ENCODE measurements around the gene FKBP10.

Gene FKBP10

GRCh38 chr17:41799366-41799765 lies 13.4 kb upstream of the FKBP10 start:
- no peak overlapping the region for H3K9ac ChIP-seq (ENCODE audit: low read depth, low read length)
- no peak overlapping the region for H3K4me3 ChIP-seq (ENCODE audit: low read length)
- H3K4me1 ChIP-seq (ENCODE audit: insufficient read depth, low read length) = peaks cover 11% of the 10 kb centered on the region
- H3K27me3 ChIP-seq (ENCODE audit: insufficient read depth, low read length) = peaks cover 4% of the 10 kb centered on the region
- no peak overlapping the region for H3K27ac ChIP-seq (ENCODE audit: low read depth, low read length)
- no peaks in the 10 kb centered on the region for H3K36me3 ChIP-seq (ENCODE audit: insufficient read depth, low read length)
- no peaks in the 10 kb centered on the region for H3K9me3 ChIP-seq (ENCODE audit: insufficient read depth, low read depth, low read length)
- 90% methylated on average over 8 of the region's 8 CpGs for WGBS

- Histone ChIP-seq H3K9ac (ENCODE audit: low read depth, low read length) (no peak overlapping the region), H3K9me3 (ENCODE audit: insufficient read depth, low read depth, low read length) (no peaks in the 10 kb centered on the region), H3K27ac (ENCODE audit: low read depth, low read length) (peak overlapping the region; percentile 51; the same call in 1 of the 2 replicates), H3K36me3 (ENCODE audit: insufficient read depth, low read length) (peaks cover 2% of the 10 kb centered on the region; the same call in 1 of the 2 replicates), H3K27me3 (ENCODE audit: insufficient read depth, low read length) (no peaks in the 10 kb centered on the region; the same call in 1 of the 2 replicates), H3K4me3 (ENCODE audit: low read length) (peak overlapping the region; percentile 28; the same call in 1 of the 2 replicates), H3K4me1 (ENCODE audit: insufficient read depth, low read length) (peaks cover 7% of the 10 kb centered on the region)
- 25% methylated on average over 17 of the region's 18 CpGs for WGBS
Measured at GRCh38 chr17:41800601-41801373, 12.0 kb upstream of the FKBP10 start.

DNA sequence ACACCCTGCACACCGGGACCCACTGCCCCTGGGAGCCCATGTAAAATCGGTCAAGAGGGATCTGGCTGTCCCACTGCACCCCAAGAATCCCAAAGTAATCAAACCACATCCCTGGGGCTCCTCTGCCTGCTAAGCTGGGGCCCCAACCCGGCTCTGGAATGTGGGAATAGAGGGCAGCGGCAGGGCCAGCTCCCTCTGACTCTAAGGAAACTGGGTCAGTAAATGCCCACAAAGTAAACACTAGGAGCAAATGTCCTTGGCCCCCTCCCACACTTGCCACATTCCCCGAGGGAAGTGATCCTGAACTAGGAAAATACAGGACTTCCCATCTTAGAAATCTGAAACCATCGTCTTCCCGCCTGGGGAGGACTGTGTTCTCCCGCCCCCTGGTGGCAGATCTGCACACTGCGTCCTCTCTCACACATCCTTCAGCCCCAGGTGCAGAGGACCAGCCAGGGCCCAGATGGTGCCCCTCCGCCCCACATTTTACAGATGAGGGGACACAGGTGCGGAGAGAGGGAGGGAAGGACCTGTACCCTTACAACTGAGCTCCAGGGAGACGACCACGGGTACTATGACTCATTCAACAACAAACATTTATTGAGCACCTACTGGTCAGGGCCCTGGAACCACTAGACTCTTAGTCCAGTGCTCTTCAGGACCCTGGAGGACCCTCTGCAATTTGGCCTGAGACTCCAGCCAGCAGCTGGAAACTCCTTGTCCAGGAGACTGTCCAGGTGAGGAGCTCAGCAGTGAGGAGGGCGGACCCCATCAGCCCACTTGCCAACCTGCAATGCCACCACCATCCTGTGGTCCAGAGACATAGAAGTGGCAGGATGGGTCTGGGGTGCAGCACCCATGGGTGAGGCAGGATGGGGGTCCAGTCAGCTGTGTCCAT lies 11.2 kb upstream of the FKBP10 start:
- Histone ChIP-seq H3K27me3 (ENCODE audit: insufficient read depth, low read length) (no peaks in the 10 kb centered on the region), H3K27ac (ENCODE audit: low read depth, low read length) (peak overlapping the region; percentile 51; the same call in 1 of the 2 replicates), H3K4me3 (ENCODE audit: low read length) (peak overlapping the region; percentile 28), H3K9me3 (ENCODE audit: insufficient read depth, low read depth, low read length) (no peaks in the 10 kb centered on the region), H3K4me1 (ENCODE audit: insufficient read depth, low read length) (peaks cover 7% of the 10 kb centered on the region), H3K36me3 (ENCODE audit: insufficient read depth, low read length) (peaks cover 7% of the 10 kb centered on the region; the same call in 1 of the 2 replicates), H3K9ac (ENCODE audit: low read depth, low read length) (no peak overlapping the region)
- 19% methylated on average over 14 of the region's 14 CpGs for WGBS

GRCh38 chr17:41803049-41804020 lies 9.5 kb upstream of the FKBP10 start:
- Histone ChIP-seq H3K4me3 (ENCODE audit: low read length) (no peak overlapping the region), H3K36me3 (ENCODE audit: insufficient read depth, low read length) (peaks cover 17% of the 10 kb centered on the region), H3K27ac (ENCODE audit: low read depth, low read length) (no peak overlapping the region), H3K27me3 (ENCODE audit: insufficient read depth, low read length) (no peaks in the 10 kb centered on the region), H3K4me1 (ENCODE audit: insufficient read depth, low read length) (peaks cover 7% of the 10 kb centered on the region), H3K9me3 (ENCODE audit: insufficient read depth, low read depth, low read length) (no peaks in the 10 kb centered on the region), H3K9ac (ENCODE audit: low read depth, low read length) (no peak overlapping the region)
- WGBS = 83% methylated on average over 24 of the region's 24 CpGs

- Histone ChIP-seq H3K9me3 (ENCODE audit: insufficient read depth, low read depth, low read length) (no peaks in the 10 kb centered on the region), H3K36me3 (ENCODE audit: insufficient read depth, low read length) (peaks cover 25% of the 10 kb centered on the region), H3K4me1 (ENCODE audit: insufficient read depth, low read length) (no peaks in the 10 kb centered on the region; the same call in 1 of the 2 replicates), H3K27ac (ENCODE audit: low read depth, low read length) (no peak overlapping the region), H3K4me3 (ENCODE audit: low read length) (no peak overlapping the region), H3K9ac (ENCODE audit: low read depth, low read length) (no peak overlapping the region), H3K27me3 (ENCODE audit: insufficient read depth, low read length) (peaks cover 9% of the 10 kb centered on the region; the same call in 1 of the 2 replicates)
- WGBS = 94% methylated on average over 8 of the region's 8 CpGs
Measured at GRCh38 chr17:41806685-41807445, 5.9 kb upstream of the FKBP10 start.

DNA sequence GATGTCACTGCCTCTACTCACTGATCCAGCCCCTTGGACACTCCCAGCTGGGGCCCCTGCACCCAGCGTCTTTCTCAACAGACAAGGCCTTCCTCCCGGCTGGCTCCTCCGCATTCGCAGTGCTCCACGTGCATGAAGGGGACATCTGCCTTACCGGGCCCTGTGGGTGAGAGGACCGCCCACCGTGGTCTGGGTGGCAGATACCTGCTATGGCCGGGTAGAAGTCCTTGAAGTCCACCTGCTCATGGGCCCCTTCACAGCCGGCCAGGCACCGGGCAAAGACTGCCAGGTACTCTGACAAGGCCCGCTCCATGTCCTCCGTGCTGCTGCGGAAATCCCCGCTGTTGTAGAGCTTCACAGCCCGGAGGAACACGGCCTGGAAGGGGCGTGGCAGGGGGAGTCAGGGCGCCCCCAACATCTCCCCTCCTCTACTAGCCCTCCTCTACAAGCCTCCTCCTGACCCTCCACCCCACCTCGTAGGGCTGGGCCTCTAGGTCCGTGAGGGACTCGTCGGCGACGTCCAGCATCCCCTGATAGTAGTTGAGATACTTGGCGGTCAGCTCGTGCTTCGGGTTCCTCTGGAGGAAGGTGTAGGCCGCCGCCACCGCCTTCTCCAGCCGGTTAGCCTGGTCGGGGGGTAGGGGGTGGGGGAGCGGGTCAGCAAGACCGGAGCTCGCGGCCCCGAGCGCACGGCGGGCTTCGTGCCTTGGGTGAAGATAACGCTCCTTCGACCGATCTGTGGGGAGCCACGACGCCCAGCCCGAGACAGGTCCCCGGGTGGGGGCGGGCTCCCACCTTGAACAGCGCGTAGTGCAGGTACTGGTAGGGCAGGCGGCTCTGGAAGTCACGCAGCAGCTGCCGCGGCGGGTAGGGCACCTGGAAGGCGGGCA lies 1.9 kb upstream of the FKBP10 start:
- peaks cover 23% of the 10 kb centered on the region for H3K36me3 ChIP-seq (ENCODE audit: insufficient read depth, low read length)
- H3K4me1 ChIP-seq (ENCODE audit: insufficient read depth, low read length) = peaks cover 11% of the 10 kb centered on the region
- H3K4me3 ChIP-seq (ENCODE audit: low read length) = peak overlapping the region; percentile 81
- H3K9me3 ChIP-seq (ENCODE audit: insufficient read depth, low read depth, low read length) = no peaks in the 10 kb centered on the region
- H3K27ac ChIP-seq (ENCODE audit: low read depth, low read length) = no peak overlapping the region
- H3K27me3 ChIP-seq (ENCODE audit: insufficient read depth, low read length) = peaks cover 9% of the 10 kb centered on the region; the same call in 1 of the 2 replicates
- peak overlapping the region; percentile 78 for H3K9ac ChIP-seq (ENCODE audit: low read depth, low read length)
- 20% methylated on average over 58 of the region's 58 CpGs for WGBS

GRCh38 chr17:41811549-41812380 lies 1.0 kb upstream of the FKBP10 start, which contains the start of gene P3H4:
TSS of gene P3H4 (minus strand) at chr17:41811949. CDS start at chr17:41811915, 34 bp downstream.
- Histone ChIP-seq H3K36me3 (ENCODE audit: insufficient read depth, low read length) (peaks cover 17% of the 10 kb centered on the region), H3K9me3 (ENCODE audit: insufficient read depth, low read depth, low read length) (no peaks in the 10 kb centered on the region), H3K27me3 (ENCODE audit: insufficient read depth, low read length) (peaks cover 9% of the 10 kb centered on the region; the same call in 1 of the 2 replicates), H3K4me3 (ENCODE audit: low read length) (peak within 1 kb of the TSS; percentile 81), H3K4me1 (ENCODE audit: insufficient read depth, low read length) (peaks cover 11% of the 10 kb centered on the region), H3K27ac (ENCODE audit: low read depth, low read length) (peak within 1 kb of the TSS; percentile 73), H3K9ac (ENCODE audit: low read depth, low read length) (peak within 1 kb of the TSS; percentile 78)
- WGBS = under 1% methylated on average over 96 of the region's 96 CpGs

DNA sequence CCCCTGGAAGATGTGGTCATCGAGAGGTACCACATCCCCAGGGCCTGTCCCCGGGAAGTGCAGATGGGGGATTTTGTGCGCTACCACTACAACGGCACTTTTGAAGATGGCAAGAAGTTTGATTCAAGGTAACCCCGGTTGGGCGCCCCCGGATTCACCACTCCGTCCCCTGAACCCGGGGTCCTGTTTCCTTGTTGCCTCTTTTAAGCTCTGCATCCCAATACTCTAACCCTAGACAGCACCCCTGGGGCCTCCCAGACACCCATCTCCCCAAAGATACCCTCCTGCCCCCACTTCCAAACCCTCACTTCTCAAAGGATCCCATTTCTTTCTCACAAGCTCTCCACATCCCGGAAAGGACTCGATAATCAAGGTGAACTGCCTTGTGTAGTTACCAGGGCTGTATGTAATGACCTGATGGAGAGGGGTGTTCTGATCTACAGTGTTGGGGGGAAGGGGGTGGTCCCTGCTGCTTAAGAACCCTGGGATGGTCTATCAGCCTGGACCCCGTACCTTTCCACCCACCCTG lies 412 bp downstream of the FKBP10 start:
- H3K4me1 ChIP-seq (ENCODE audit: insufficient read depth, low read length) = peaks cover 11% of the 10 kb centered on the region
- peak overlapping the region; percentile 81 for H3K4me3 ChIP-seq (ENCODE audit: low read length)
- H3K9ac ChIP-seq (ENCODE audit: low read depth, low read length) = peak overlapping the region; percentile 78
- no peaks in the 10 kb centered on the region for H3K9me3 ChIP-seq (ENCODE audit: insufficient read depth, low read depth, low read length)
- H3K27me3 ChIP-seq (ENCODE audit: insufficient read depth, low read length) = peaks cover 9% of the 10 kb centered on the region; the same call in 1 of the 2 replicates
- peaks cover 15% of the 10 kb centered on the region; the same call in 1 of the 2 replicates for H3K36me3 ChIP-seq (ENCODE audit: insufficient read depth, low read length)
- 0% methylated on average over 11 of the region's 12 CpGs for WGBS
- H3K27ac ChIP-seq (ENCODE audit: low read depth, low read length) = peak overlapping the region; percentile 73

Data from HUES64 (cell line).